NCI-H187 (cell line): ENCODE data around the gene SUSD3.
"Not testable (repeated sequence)": the region's sequence is repeated elsewhere in the genome, so short reads cannot be mapped to it uniquely, and the experiment has no call there.

ENCODE experiments used
- DNase-seq, 2 experiments: peaks; one replicate each; lab custom pipeline; 2025; lab: John Stamatoyannopoulos, UW

The SUSD3 gene

GRCh38 chr9:93093877-93094657 lies 35.6 kb downstream of the SUSD3 start:
- DNase-seq, result no peak

DNA sequence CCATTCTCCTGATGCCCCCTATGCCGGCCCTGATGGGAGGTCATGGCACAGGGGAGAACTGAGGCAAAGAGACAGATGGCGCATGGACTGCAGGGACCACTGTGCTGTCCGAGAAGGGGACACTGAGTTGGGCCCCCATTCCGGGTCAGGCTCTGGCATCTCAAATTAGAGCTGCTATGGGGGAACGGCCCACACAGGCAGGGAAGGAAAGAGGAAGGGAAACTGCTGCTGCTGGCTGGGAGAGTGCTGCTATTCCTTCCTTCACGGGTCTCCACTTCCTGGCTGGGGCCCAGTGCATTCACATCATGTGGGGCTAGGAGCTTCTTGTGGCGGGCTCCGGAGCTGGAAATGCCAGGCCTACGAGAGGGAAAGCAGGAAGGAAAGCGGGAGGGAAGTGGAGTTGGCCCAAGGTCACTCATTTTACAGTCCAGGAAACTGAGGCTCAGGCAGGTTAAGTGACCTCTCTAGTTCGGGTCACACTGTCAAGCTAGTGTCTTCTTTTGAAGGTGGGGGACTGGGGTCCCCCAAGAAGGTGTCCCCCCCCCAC lies 36.2 kb downstream of the SUSD3 start:
- DNase-seq, result no peak

GRCh38 chr9:93095205-93096130 lies 37.0 kb downstream of the SUSD3 start:
- DNase-seq, result peak; percentile 90 to 96

DNA sequence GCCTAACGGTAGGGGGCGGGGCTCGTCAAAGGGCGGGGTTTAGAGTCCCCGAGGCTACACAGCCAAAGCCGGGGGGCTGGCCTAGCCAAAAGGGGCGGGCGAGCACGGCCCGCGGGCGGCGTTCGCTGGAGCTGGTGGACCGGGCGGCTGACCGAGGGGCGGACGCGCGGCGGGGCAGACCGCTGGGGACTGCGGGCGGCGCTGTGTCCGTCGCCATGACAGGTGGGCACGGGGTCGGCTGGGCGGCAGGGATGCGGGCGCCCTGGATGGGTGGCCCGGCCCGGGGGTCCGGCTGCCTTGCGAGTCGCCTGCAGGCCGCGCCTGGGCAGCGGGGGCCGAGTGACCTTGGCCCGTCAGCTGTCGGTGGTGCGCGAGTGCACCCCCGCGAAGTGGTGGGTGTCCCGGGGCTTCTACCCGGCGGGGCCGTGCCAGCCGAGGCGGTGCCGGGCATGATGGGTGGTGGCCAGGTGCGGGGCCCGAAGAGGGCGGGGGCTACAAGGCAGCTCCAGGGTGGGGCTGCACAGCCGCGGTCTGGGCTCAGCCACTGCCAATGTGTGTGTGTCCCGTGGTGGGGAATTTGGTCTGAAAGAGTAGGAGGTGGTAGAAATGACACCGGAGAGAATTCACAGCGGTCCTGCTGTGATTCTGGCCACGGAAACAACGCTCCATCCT lies 37.8 kb downstream of the SUSD3 start, which contains the start of gene CARD19:
Gene CARD19 (plus strand): TSS at position 87 of the 672 bp plus-strand sequence. CDS start 129 bp downstream, at position 216.
- no peak for DNase-seq

DNA sequence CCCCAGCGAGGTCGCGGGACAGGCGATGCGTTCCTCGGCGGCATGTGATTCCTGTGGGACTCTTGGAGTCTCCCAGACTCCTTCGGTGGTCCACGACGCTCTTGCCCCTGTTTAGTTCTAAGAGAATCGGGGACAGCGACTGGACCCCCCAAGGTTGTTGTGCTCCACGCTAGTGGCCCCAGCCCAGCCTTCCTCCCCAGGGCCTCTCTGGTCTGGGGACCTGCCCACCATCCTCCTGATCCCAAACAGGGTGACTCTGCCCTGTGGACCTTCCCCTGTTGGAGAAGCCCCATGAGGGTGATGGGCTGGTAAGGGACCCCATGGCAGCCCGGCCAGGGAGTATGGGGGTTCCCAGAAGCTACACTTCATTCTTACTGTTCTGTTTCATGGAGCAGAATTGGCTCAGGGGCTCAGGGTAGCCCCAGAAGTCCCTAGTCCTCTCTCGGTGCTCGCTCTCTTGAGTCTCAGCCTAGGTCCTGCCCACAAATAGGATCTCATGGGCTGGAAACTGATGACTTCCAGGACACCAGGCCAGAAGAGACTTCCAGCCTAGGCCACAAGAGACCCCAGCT lies 38.4 kb downstream of the SUSD3 start:
- DNase-seq, result no peak

- no peak for DNase-seq
These were observed 39.2 kb downstream of the SUSD3 start for GRCh38 chr9:93097511-93098201.

- DNase-seq, result no peak
These were observed 39.9 kb downstream of the SUSD3 start for GRCh38 chr9:93098236-93098946.

- DNase-seq, result no peak
These were observed 41.2 kb downstream of the SUSD3 start for GRCh38 chr9:93099551-93100275.

DNA sequence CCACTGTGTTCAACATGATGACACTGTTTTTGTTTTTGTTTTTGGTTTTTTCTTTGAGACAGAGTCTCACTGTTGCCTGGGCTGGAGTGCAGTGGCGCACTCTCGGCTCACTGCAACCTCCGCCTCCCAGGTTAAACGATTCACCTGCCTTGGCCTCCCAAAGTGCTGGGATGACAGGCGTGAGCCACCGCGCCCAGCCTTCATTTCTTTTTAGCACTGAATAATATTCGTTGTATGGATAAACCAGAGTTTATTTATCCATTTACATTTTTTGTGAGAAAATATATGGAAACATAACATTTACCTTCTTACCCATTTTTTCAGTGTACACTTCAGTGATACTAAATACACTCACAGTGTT lies 41.8 kb downstream of the SUSD3 start:
- DNase-seq, result no peak

GRCh38 chr9:93101086-93101485 lies 42.6 kb downstream of the SUSD3 start:
- DNase-seq, result not testable (repeated sequence)

DNA sequence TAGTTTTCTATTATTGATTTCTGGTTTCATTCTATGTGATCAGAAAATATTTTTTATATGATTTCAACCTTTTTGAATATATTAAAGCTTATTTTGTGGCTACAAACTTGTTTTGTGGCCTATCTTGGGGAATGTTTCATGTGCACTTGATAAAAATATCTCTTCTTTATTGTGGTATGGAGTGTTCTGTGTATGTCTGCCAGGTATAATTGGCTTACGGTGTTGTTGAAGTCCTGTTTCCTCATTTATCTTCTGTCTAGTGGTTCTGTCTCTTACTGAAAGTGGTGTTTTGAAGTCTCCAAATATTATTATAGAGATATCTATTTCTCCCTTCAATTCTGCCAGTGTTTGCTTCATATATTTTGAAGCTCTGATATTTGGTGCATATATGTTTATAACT lies 47.1 kb downstream of the SUSD3 start:
- no peak for DNase-seq

DNA sequence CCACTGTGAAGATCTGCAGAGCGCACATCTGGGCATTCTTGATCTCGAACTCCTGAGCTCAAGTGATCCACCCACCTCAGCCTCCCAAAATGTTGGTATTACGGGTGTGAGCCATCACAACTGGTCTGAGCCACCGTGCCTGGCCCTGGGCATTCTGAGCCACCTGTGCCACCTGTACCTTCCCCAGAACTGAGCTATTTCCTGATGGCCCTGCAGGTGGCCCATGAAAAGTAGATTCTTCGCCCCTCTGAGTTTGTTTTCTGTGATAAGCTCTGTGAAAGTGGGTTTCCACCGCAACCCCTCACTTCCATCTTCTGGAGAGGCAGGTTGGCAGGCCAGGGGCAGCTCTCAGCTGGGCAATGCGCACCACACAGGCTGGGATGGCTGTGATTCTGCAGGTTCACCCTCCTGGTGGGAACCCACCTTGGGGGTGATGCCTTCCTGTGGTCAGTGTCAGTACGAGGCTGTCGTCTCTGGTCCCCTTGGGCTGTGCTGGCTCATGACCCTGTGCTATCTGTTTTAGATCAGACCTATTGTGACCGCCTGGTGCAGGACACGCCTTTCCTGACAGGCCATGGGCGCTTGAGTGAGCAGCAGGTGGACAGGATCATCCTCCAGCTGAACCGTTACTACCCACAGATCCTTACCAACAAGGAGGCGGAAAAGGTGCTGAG lies 48.8 kb downstream of the SUSD3 start:
- DNase-seq, result no peak

DNA sequence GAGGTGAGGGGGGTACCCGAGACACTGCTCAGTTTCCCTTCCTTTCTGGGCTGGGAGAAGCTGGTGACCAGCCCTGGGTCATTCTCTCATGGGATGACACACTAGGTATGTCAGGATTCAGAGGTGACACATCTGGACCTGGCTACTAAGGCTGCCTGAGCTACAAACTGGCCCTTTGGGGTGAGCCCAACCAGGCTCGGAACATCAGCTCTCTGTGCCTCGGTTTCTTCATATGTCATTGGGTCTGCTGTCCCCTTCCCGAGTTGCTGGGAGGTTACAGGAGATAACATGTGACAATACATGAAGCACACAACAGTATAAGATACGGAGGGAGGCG lies 49.3 kb downstream of the SUSD3 start:
- DNase-seq, result no peak

DNA sequence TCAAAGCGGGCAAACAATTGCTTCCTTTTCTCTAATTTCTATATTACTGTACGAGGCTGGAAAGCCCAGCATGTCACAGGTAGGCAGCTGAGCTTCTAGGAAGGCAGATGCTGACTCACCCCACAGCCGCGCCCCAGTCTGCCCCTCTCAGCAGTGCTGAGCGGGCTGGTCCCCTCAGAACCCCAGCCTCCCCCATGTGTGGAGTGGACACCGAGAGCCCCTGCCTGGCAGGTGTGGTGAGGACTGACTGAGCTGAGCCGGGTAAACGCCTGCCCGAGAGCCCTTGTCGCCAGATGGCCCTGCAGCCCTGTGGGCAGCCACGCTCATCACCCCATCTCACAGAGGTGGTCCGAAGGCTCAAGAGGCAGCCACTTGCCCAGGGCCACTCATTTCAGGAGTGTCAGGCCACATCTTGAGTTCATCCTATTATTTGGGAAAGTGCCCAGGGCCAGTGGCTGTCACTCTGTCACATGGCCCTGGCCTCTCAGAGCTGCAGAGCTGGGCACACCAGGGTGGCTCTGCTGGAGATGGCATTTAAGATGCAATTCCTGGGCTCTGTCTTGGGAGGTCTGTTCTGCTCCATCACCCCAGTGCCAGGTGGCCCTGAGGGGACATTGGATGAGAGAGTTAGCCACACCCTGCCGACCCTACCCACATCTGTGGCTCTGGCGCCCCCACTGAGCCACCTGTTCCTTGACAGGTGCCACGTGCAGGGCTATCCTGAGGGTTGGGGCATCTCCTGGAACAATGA lies 50.0 kb downstream of the SUSD3 start:
- no peak for DNase-seq

- DNase-seq, result no peak
These were observed 51.9 kb downstream of the SUSD3 start for GRCh38 chr9:93110311-93110855.

- DNase-seq, result no peak
These were observed 52.5 kb downstream of the SUSD3 start for GRCh38 chr9:93111001-93111370.

DNA sequence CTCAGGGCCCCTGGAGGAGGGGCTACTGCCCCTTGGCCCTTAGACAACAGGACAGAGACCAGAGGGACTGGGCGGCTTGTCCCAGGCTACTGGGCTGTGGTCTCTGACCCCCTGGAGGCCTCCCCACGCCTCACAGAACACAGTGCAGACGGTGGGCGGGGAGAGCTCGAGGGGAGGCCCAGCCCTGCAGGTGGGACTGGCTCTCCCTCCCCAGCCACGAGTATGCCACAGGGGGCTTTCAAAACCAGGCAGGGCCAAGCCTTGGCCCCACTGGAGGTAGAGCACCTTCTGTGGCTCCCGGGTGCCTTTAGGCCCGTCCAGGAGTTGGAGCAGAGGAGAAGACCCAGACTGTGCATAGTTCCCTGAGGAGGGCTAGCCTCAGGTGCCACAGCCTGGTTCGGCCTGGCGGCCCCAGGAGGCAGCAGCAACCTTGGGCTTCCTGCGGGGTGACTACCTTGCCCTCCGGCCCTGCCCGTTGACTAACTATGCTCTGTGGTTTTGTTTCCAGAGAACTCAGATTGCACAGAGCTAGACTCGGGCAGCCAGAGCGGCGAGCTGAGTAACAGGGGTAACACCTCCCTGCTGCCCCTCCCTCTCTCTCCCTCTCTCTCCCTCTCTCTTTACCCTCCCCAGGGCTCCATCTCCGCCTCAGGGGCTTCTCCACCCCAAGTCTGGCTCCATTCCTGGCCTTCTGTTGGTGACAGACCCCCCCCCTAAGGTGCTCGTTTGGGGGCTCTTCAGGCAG lies 53.0 kb downstream of the SUSD3 start:
- no peak for DNase-seq
